ENCODE data around the gene E2F6. TPM values are rescaled to one million over a fixed set of nuclear protein-coding genes. Genes with fewer than 3 reads are reported as not detected.

Gene E2F6
- total and polyA plus RNA-seq, 9 of the 15 experiments (the other 6 are each of a cell fraction or from before 2014, with no cell fraction given): 13.6 to 33.9 (median 26.1) TPM

- TF ChIP-seq ZFP91 (CRISPR knock-in tag; IDR thresholded peaks at IDR 0.05): no peak
- peak; percentile 81 for TF ChIP-seq ATF3 (IDR thresholded peaks at IDR 0.05)
- no peak for TF ChIP-seq ATF3 (CRISPR knock-in tag; conservative IDR thresholded peaks at IDR 0.05)
- no peak for TF ChIP-seq TAL1 (IDR thresholded peaks at IDR 0.05)
- TF ChIP-seq SIRT6 (IDR thresholded peaks at IDR 0.05; ENCODE audit: low read depth, low read length): no peak
- TF ChIP-seq C11orf30 (IDR thresholded peaks at IDR 0.05; ENCODE audit: low read depth): peak; percentile 47; the same call in 1 of the 2 replicates
- TF ChIP-seq ZNF280B (CRISPR knock-in tag; IDR thresholded peaks at IDR 0.05): no peak
- TF ChIP-seq L3MBTL2 (IDR thresholded peaks at IDR 0.05): peak; percentile 69
- no peak for TF ChIP-seq ATF1 (CRISPR knock-in tag; IDR thresholded peaks at IDR 0.05)
- TF ChIP-seq ATF1 (tag; IDR thresholded peaks at IDR 0.05): peak; percentile 47
Observed at GRCh38 chr2:11502740-11503292, 36.9 kb upstream of the E2F6 start (continued).

Data from K562 (cell line).